ENCODE results near the gene PLCB4.

The PLCB4 gene

DNA sequence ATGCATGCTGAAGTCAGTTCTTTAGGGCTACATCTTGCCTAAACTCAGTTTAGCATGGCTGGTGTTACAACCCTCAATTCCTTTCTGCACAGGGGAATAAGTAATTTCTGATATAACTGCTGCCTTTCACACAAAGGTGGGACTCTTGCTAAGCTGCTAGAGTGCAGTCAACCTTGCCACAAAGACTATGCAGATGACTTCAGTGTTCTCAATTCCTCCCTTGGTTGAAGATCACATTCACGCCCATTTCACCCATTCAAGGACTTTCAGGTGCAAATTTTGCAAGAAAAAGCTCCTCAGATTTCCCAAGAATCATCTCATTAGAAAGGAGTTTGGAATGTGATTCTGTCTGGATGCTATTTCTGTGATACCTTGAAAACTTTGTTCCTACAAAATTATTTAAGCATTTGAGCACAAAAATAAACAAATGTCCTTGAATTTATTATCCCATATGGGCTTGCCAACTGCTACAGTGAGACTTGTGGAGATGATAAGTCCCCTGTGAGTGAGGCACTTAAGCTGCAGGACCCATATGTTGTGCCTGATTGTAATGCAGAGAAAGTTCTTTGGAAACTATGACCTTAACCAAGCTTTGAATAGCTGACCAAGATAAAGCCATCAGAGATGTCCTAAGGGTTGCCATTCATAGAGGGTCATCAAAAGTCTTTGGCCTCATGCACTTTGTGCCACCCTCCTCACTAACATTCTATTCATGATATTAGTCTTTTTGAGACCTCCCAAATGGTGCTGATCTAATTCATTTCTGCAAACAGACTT is 111.8 kb downstream of the PLCB4 start:
- DNase-seq, result no peak

DNA sequence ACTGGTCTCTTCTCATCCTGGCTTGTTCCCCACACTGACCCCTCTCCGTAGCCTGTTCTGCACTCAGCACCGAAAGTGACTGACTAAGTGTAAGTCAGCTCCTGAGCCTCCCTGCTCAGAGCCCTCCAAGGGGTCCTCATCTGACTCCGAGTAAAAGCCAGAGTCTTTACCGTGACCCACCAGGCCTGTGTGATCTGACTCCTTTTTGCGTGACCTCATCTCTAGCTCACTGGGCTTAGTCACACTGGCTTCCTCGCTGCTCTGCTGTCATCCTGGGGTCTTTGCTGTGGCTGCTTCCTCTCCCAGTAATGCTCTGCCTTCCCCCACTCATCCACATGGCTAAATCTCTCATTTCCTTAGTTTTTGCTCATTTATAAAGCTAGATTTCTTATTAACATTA is 116.6 kb downstream of the PLCB4 start:
- peak; percentile 18 for DNase-seq

DNA sequence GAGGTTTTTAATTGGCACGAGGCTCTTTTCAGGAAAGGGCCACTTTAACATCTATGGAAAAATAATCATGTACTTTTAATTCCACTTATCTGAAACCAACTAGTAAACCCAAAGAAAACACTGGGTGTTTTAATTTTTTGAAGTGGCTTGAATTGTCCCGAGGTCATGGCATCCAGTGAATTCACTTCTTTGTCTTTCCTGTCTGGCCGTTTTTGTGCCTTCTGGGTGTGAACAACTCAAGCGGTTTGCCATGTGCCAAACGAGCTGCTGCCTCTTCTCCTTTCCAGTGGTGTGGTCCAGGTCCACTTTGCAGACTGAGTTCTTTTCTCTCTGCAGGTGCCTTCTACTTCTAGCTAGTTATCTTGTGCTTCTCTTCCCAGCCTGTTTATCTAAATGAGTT is 117.5 kb downstream of the PLCB4 start:
- peak; percentile 64 for DNase-seq

DNA sequence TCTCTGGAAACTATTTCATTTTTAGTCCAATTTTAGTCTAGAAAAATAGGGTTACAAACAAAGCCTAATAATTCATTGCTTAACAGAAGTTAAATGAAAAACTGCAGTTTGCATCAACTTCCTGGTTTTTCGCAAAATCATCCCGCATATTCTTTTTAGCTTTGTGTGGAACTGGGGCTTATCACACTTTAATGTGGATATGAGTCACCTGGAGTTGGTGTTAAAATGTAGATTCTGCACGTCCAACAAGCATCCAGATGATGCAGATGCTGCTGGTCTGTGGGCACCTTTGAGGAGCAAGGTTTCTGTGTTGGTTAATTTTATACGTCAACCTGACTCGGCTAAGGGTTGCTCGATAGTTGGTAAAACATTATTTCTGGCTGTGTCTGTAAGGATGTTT is 126.1 kb downstream of the PLCB4 start:
- DNase-seq, result no peak

DNA sequence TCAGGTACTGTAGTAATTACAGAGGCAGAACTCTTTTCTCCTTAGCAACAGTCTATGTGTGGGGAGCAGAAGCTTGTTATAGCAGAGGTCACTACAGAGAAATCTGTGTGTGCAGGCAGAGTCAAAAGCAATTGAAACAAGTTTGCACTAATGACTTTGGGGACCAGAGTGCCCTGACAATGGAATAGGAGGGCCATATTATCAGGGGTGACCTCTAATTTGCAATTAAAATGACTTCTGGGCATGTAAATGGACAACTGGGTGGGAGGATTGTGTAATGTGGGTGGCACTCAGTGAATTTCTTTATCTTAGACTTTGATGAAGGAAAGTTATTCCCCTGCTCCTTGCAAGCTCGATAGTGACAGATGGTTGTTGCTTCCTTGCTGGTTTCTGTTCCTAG is 127.2 kb downstream of the PLCB4 start:
- DNase-seq, result no peak

DNA sequence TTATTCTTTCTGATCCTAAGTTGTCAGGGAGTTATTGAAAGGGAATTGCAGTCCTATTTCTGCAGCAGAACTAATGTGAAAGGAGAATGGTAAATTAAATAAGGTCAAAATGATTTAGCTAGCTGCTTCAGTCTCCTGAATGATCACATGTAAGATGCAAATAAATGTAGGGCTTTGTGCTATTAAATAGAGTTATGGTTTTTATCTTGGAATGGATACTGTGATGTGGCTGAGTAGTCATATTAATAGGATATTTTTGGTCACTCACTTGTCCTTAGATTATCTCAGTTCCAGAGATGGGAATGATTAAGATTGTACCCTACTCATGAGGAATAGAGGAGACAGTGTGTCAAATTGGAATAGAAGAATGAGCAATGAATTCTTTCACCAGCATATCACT is 129.6 kb downstream of the PLCB4 start:
- no peak for DNase-seq

DNA sequence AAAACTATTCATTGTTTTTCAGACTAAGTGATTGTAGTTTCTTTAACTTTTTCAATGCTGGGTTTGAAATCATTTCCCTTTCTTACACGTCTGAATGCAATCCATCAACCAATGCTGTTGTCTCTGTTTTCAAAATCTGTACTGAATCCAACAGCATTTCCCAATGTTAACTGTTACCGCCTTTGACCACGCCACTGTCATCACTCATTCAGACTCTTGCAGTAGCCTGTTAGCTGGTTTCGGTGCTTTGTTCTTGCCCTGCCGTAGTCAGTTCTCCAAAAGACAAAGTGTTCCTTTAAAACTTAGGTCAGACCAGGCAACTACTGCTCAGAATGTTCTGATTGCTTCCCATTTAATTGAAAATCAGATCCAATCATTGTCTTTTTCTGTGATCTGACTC is 131.3 kb downstream of the PLCB4 start:
- no peak for DNase-seq

DNA sequence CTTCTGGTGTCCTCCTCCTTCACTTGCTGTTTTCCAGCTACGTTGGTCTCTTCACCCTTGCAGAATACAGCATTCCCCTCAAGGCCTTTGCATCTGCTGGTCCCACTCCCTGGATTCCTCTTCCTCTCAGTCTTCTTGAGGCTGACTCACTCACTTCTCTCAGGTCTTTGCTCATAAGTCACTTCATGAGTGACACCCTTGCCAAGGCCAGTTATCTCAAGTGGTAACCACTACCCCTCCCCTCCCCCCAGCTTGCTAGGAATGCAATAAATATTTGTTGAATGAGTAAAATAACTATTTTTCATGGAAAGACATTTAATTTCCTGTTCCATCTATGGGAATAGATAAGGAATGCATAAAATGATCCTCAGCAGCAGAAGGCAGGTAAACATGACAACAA is 131.7 kb downstream of the PLCB4 start:
- DNase-seq, result no peak

DNA sequence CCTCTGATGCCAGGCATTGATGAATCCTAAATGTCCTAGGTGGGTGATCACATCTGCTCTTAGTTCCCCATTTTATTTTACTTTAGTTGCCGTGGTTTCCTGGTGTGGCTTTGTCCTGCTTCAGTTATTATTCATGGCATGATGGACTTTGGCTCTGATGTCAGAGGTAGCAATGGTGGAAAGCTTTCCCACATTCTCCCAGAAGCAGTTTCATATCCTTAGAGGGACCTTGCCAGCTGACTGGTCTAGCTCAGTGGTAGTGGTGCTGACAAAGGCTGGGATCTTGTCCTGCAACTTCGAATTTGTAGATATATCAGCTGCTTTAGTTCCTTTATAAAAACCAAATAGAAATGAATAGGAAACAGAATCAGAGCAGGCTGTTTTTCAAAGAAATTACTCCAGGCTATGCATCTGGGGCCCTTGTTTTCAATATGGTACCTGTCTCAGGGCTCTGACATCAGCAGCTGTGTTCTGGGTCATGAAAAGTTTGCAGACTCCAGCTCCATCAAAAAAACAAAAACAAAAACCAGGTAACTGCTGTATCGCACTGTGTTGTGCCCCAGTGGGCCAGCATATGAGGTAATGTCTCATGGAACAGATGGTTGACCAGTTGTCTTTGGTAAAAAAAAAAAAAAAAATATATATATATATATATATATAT is 133.7 kb downstream of the PLCB4 start:
- no peak for DNase-seq

DNA sequence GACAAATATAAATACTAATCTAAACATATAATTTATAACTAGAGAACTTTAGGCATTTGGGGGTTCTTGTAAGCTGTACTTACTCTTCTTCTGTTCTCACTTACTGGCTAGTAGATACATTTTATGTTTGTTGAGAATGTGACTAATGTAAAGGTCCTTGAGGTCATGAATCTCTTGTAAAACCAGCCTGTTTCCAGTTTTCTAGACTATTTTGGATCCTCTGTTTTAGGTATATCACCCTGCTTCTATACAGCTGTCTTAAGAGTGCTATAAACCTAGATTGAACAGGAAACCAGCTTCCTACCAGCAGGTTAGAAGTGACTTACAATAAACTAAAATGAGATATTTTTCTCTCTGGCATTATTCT is 134.2 kb downstream of the PLCB4 start:
- DNase-seq, result no peak

DNA sequence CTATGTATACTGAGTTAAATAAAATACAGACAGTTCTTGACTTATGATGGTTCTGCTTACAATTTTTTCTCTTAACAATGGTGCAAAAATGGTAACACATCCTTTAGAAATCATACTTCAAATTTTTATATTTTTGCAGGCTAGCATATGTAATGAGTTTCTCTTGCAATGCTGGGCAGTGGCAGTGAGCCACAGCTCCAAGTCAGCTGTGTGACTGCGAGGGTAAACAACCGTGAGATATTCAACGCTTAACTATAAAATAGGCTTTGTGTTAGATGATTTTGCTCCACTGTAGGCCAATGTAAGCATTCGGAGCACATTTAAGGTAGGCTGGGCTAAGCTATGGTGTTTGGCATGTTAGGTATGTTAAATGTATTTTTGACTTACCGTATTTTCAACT is 136.1 kb downstream of the PLCB4 start:
- DNase-seq, result no peak

DNA sequence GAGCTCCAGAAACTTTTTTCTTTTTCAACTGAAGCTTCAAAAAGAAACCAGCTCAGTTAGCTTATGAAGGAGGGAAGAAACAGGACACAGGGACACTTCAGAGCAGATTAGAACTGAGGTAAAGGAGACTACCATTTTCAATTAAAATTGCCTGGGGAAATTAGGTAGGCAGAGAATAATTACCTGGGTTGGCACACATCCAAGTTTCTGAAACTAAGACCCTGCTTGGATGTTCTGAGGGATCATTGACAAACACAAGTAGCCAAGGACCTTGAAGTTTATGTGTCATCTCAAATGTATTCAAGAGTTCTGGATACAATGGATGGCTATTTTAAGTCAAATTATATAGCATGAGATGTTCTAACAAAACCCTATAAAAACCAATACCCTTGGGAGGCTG is 137.6 kb downstream of the PLCB4 start:
- no peak for DNase-seq

DNA sequence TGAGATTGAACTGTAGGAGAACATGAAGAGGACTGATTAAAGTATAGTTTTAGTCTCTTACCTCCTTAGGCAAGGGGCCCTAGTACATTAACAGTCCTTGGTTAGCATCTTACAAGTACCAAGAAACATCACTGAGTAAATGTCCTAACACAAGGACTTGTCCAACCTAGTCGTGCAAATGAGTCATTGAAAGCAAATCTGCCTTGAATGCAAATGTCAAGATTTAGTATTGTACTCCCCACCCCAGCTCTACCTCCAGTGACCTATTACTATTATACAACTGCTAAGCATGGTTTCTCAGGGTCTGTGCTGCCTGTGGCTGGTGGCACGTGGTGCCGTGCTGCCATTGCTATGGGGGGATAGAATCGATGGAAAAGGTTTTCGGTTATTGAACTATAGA is 138.4 kb downstream of the PLCB4 start:
- no peak for DNase-seq

DNA sequence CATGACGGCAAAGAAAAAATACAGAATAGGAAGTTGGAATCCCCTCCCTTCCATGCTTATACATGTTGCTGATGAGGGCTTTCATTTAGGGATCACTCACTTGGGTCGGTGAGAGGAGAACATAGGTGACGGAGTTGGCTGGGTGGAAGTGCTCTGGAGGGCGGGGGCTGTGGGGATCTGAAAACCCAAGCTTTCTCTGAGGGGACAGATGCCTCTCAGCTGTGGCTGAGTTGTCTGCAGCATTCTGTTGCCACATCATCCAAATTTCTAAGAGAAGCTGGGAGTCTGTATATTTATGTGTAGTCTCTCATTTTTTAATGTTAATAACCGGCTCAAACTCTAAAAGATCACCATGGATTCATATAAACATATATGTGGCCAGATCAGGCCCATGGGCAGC is 141.5 kb downstream of the PLCB4 start:
- DNase-seq, result no peak

DNA sequence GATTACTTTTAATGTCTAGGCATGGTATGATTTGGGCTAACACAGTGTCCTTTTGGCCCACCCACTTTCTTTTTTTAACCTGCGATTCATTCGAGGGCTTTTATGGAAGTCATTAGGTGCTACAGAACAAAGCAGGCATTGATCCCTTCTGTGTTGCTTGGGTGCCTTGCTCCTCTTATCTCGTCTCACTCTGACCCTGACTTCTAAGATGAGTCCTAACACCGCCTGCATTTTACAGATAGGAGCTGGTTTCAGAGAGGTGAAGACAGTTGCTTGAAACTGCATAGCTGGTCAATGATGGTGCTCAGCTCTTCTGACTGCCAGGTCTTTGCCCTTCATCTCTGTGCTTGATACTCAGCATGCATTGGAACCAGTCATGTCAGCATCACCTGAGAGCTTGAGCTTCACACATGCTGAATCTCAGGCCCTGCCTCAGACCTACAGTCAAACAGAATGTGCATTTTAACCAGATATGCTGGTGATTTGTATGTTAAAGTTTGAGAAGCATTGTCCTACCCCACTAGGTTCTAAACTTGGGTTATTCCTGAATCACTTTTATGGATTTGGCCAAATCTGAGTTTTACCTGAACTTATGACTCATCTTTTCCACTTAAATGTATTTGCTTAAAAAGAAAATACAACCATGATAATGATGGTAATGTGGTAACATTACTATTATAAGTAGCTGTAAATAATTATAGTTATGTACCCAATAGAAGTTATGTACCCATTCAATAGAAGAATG is 142.3 kb downstream of the PLCB4 start:
- no peak for DNase-seq

DNA sequence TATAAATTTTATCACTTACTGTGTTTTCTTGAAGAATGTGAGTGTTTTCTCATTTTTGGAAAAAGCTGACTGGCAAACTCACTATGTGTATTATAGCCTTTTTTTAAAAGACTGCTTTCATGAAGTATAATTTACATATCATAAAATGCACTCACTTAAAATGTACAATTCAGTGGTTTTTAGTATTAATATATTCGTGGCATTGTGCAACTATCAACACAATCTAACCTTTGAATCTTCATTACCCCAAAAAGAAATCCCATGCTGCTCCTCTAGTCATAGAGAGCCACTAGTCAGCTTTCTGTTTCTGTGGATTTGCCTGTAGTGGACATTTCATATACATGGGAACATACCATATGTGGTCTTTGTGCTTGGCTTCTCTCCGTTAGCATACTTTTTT is 143.8 kb downstream of the PLCB4 start:
- no peak for DNase-seq

DNA sequence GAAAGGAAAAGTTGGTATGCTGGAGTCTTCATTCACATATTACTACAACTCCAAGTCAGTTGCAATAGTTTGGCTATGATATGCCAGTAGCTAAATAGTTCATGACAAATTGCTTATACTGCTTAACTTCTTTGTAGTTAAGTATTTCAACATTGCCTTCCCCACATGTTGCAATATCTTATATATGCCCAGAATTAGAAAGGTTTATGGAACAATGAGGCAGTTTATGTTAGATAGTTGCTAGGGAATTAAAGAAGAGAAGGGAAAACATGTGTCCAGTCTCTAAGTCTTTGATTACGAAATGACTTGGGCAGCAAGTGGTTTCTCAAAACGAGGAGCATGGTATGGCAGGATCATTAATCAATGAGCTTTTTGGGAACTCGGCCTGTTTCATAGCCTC is 145.8 kb downstream of the PLCB4 start:
- no peak for DNase-seq

DNA sequence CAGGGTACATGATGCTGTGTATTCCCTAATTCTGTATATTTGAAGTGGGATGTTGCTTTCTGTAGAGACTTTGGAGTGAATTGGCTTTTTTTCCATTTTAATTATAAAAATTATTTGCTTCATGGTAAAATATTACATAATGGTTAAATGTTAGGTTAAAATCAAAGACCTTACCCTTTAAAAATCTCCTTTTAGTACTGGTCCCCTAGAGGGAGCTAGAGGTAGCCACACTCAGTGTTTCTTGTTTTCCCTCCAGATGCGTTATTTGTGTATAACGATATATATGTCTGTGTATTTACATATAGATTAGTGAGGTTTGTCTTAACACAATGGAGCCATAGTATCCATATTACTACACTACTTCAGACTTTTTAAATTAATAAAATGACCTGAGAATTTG is 146.7 kb downstream of the PLCB4 start:
- no peak for DNase-seq

DNA sequence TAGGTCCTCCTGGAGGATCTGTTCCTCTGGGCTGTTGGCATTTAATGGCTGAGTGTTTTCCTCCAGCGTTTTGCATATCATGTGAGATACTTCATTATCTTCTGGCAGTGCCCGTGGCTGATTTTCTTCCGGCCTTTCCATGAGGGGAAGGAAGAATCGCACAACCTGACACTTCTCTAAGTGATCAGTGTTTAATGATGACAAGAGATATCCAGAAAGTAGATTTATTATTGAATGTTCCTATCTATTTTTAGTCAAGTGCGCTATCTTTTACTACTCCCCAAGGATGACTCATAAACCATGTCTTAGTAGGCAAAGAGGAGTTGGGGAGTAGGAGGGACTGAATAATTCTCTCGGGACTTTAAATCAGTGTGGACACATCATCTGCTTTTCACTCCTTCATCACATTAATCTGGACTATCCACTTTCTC is 149.7 kb downstream of the PLCB4 start:
- no peak for DNase-seq

DNA sequence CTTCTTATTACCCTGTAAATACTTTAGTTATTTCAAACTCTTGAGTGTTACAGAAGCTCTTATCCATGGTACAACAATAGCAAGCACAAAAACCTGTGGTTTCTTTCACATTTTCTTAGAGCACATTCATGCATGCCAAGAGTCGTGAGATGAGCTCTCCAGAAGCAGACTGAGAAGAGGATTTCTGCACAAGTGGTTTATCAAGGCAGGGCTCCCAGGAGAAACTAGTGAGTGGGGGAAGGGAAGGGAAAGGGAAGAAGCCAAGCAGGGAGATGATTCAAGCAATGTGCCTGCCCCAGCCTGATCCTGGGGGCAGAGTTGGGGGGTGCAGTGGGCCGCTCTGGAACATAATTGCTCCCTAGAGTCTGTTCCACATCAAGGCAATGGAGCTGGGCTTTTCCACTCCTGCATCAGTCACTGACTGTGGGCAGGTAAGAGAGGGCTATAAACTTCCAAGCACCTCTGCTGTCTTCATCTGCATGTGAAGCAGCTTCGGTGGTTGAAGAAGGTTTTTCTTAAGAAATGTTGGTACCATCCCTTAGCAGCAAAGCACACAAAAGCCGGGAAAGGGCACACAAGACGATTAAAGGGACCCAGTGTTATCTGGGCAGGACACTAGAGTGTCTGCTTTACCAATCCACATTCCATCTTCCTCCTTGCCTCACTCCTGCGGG is 152.1 kb downstream of the PLCB4 start:
- DNase-seq, result no peak

DNA sequence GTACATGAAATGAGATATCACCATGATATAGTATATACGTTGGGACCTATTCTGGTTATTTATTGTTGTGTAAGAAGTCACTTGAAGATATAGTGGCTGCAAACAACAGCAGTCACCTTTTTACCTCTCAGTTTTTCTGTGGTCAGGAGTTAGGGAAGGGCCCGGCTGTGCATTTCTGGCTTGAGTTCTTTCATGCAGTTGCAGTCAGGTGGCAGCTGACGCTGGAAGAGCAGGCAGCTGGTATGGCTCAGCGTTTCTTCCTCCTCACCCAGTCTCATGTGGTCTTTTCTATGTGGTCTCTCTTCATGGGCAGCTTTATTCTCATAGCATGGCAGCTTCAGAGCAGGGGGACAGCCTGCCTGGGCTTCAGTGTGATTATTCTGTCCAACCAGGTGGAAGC is 154.4 kb downstream of the PLCB4 start:
- DNase-seq, result no peak

DNA sequence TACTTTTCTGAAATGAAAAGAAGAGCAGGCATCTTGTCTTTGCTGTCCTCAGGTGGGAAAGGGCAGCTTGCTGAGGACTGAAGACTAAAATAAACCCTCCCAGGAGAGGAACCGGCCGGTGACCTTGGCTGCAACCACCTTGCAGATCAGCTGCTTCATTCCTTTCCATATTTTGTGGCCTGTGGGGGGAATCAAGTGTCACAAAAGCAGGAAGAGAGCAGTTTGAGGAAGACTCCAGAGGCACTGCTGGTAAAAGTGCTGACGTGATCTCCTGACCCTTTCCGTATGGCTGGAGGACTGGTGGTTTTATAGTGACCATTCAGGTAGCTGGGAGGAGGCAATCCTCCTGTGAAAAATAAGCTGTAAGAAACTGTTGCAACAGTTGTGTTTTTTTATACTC is 157.0 kb downstream of the PLCB4 start:
- DNase-seq, result no peak

DNA sequence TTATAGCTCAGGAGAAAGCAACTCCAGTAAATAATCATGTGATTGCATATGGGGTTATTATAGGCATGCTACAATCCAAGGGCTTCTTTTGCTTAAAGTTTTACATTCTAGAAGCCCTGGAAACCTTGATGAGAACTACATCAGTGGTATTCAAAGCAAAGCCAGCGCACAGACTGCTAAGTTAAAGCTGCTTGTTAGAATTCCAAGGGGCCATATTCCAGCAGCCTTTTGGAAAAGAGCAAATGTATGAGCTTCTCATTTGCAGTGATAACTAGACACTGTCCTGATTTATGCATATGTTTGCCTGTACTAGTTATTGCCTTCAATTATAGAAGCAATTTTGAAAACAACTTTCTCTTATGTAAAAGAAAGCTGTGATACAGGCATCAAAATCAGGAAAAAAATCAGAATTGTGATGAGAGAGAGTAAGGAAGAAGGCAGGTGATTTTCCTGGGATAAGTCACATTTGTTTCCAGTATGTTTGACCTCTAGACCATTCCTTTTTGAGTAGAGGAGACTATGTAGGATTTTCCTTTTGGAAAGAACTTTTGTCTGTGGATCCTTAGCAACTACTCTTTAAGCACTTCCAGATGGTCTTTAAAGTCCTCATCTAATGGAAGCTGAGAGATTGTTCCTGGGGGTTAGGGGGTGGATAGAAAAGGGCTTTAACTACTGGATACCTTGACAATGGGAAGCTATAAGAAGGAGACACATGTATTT is 159.2 kb downstream of the PLCB4 start:
- DNase-seq, result no peak
